ENCODE data around the gene GPC2. TPM values are rescaled to one million over a fixed set of nuclear protein-coding genes. Genes with fewer than 3 reads are reported as not detected.
"Not testable (repeated sequence)": the region's sequence is repeated elsewhere in the genome, so short reads cannot be mapped to it uniquely, and the experiment has no call there.

GPC2 gene
- total RNA-seq, 5 donors from 2014 or later (not counting 1 experiment from before 2014, with no cell fraction given), result 12.4 to 37.0 (median 26.3) TPM

DNA sequence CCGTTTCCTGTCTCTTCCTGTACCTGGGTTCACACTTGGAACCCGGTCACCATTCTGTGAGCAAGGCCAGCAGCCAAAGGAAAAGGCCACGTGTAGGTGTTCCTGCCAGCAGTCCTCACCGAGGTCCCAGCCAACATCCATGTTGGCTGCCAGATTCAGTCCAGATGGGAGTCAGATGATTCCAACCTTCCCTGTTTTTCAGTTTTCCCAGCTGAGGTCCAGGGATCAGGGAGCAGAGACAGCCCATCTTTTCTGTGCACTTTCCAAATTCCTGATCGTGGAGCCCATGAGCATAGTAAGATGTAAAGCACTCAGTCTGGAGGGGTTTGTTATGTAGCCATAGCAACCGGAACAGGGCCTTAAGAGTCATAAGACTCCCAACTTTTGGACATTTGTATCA lies 38.7 kb upstream of the GPC2 start:
- Mint-ChIP-seq H3K36me3 (peaks cover under 1% of the 10 kb centered on the region), H3K27me3 (no peaks in the 10 kb centered on the region), H3K9me3 (no peaks in the 10 kb centered on the region), H3K4me1 (peaks cover 49 to 62% (median 60%) of the 10 kb centered on the region in 3 donors), H3K27ac (no peak overlapping the region), H3K4me3 (no peak overlapping the region)
- ATAC-seq (replicated peaks in 1 of 4) (no peak), DNase-seq (no peak)
- H3K27me3 ChIP-seq (replicated peaks in 1 of 2; ENCODE audit: control insufficient read depth in 2 of 2, extremely low read depth in 1 of 2, insufficient read depth in 2 of 2, low read length in 1 of 2), result no peaks in the 10 kb centered on the region
- ChIA-PET CTCF (no interaction called here), POLR2A (interaction anchor here in 1 of 2 donors (0.5 to 0.7 kb wide), 2 partner anchors 22 to 226 kb away, joined by 4 to 6 read pairs; no protein-coding TSS in a partner anchor)
- no peak overlapping the region for H3K27ac ChIP-seq (ENCODE audit: low read length)
- H3K36me3 ChIP-seq (ENCODE audit: control insufficient read depth in 2 of 2, extremely low read depth in 1 of 2, insufficient read depth in 1 of 2, low read length in 1 of 2), result peaks cover 0 to under 1% of the 10 kb centered on the region in 2 donors
- 83% methylated on average over 4 of the region's 6 CpGs for WGBS (ENCODE audit: insufficient coverage)
- H3K4me1 ChIP-seq (ENCODE audit: control insufficient read depth in 1 of 2, extremely low read depth in 1 of 2, insufficient read depth in 2 of 2, low read length in 2 of 2), result peaks cover 11 to 55% of the 10 kb centered on the region in 2 experiments
- H3K4me3 ChIP-seq (ENCODE audit: control insufficient read depth in 1 of 2, extremely low read depth in 1 of 2, low read length in 1 of 2), result no peak overlapping the region
- no peaks in the 10 kb centered on the region for H3K9me3 ChIP-seq

- Mint-ChIP-seq H3K4me1 (peaks cover 61 to 73% (median 73%) of the 10 kb centered on the region in 3 donors), H3K27ac (peak overlapping the region; percentile 76 to 78)
- H3K4me3 Mint-ChIP-seq; H3K27ac ChIP-seq (ENCODE audit: low read length); H3K4me3 ChIP-seq (ENCODE audit: control insufficient read depth in 1 of 2, extremely low read depth in 1 of 2, low read length in 1 of 2); H3K27me3 Mint-ChIP-seq; H3K36me3 ChIP-seq (ENCODE audit: control insufficient read depth in 2 of 2, extremely low read depth in 1 of 2, insufficient read depth in 1 of 2, low read length in 1 of 2); CTCF ChIA-PET; H3K9me3 ChIP-seq; H3K27me3 ChIP-seq (replicated peaks in 1 of 2; ENCODE audit: control insufficient read depth in 2 of 2, extremely low read depth in 1 of 2, insufficient read depth in 2 of 2, low read length in 1 of 2); H3K9me3 Mint-ChIP-seq; H3K36me3 Mint-ChIP-seq: not testable (repeated sequence)
- 95% methylated on average over 3 of the region's 5 CpGs for WGBS (ENCODE audit: insufficient coverage)
- peak in 1 of 35 experiments; percentile 22 for DNase-seq
- peaks cover 24 to 58% of the 10 kb centered on the region in 2 experiments for H3K4me1 ChIP-seq (ENCODE audit: control insufficient read depth in 1 of 2, extremely low read depth in 1 of 2, insufficient read depth in 2 of 2, low read length in 2 of 2)
- POLR2A ChIA-PET, result interaction anchor here in 1 of 2 donors (0.6 kb wide), 1 partner anchor 18 kb away, joined by 4 read pairs; no protein-coding TSS in a partner anchor
- peak in 3 of 4 experiments; percentile 7 to 9 (median 8) for ATAC-seq (replicated peaks in 1 of 4)
Observed at GRCh38 chr7:100214356-100214755, 37.2 kb upstream of the GPC2 start.

DNA sequence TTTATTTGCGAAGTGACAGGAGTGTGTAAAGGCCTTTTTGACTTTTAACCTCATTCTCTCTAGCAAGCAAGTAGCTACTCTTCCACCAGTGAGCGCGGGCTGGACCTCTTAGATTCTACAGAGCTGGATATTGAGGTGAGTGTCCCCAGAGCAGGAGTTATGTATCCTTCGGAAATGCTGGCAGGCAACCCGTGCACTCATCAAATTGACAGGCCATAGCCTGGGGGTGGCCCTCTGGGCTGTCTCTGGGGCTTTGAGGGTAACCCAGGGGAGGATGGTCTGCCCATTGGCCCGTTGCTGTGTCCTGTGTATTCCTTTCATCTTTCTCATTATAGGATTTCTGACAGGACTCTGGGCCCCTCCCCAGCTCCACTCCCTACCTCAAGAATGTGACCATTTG lies 36.5 kb upstream of the GPC2 start:
- Histone ChIP-seq H3K4me3 (ENCODE audit: control insufficient read depth in 1 of 2, extremely low read depth in 1 of 2, low read length in 1 of 2) (no peak overlapping the region), H3K27ac (ENCODE audit: low read length) (no peak overlapping the region), H3K36me3 (ENCODE audit: control insufficient read depth in 2 of 2, extremely low read depth in 1 of 2, insufficient read depth in 1 of 2, low read length in 1 of 2) (no peaks in the 10 kb centered on the region), H3K4me1 (ENCODE audit: control insufficient read depth in 1 of 2, extremely low read depth in 1 of 2, insufficient read depth in 2 of 2, low read length in 2 of 2) (peaks cover 25 to 58% of the 10 kb centered on the region in 2 experiments), H3K27me3 (replicated peaks in 1 of 2; ENCODE audit: control insufficient read depth in 2 of 2, extremely low read depth in 1 of 2, insufficient read depth in 2 of 2, low read length in 1 of 2) (no peaks in the 10 kb centered on the region), H3K9me3 (no peaks in the 10 kb centered on the region)
- Mint-ChIP-seq H3K4me1 (peaks cover 61 to 74% (median 73%) of the 10 kb centered on the region in 3 donors), H3K4me3 (no peak overlapping the region), H3K36me3 (no peaks in the 10 kb centered on the region), H3K27ac (peak overlapping the region in 1 of 2 donors; percentile 76), H3K27me3 (no peaks in the 10 kb centered on the region), H3K9me3 (no peaks in the 10 kb centered on the region)
- ATAC-seq (replicated peaks in 1 of 4) (no peak), DNase-seq (no peak)
- POLR2A ChIA-PET, result no interaction called here
- whole genome bisulfite sequencing (ENCODE audit: insufficient coverage), result 70% methylated on average over 1 of the region's 6 CpGs
- CTCF ChIA-PET, result no interaction called here

DNA sequence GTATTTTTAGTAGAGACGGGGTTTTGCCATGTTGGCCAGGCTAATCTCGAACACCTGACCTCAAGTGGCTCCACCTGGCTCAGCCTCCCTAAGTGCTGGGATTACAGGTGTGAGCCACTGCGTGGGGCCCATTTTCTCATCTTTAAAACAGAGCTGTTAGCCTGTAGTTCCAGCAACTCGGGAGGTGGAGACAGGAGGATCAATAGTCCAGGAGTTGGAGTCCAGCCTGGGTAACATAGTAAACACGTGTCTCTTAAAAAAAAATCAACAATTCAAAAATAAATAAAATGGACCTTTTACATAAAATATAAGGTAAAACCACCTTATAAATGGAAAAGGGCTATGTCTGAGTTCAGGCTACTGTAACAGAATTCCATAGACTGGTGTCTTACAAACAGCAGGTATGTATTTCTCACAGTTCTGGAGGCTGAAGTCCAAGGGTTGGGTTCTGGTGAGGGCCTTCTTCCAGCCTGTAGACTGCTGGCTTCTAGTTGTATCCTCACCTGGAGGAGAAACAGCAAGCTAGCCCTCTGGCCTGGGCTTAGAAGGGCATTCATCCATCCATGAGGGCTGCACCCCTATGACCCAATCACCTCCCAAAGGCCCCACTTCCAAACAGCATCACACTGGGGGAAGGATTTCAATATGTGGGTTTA lies 35.6 kb upstream of the GPC2 start:
- Mint-ChIP-seq H3K4me3 (peak overlapping the region in 1 of 3 donors; percentile 71), H3K27me3 (no peaks in the 10 kb centered on the region), H3K4me1 (peaks cover 64 to 77% (median 77%) of the 10 kb centered on the region in 3 donors), H3K36me3 (no peaks in the 10 kb centered on the region), H3K9me3 (no peaks in the 10 kb centered on the region), H3K27ac (peak overlapping the region; percentile 44 to 76)
- 100% methylated on average over 2 of the region's 5 CpGs for WGBS (ENCODE audit: insufficient coverage)
- POLR2A ChIA-PET, result interaction anchor here in 1 of 2 donors (0.6 kb wide), 1 partner anchor 18 kb away, joined by 4 read pairs; no protein-coding TSS in a partner anchor
- CTCF ChIA-PET, result no interaction called here
- no peak for DNase-seq
- peaks cover 25 to 56% of the 10 kb centered on the region in 2 experiments for H3K4me1 ChIP-seq (ENCODE audit: control insufficient read depth in 1 of 2, extremely low read depth in 1 of 2, insufficient read depth in 2 of 2, low read length in 2 of 2)
- no peak overlapping the region for H3K4me3 ChIP-seq (ENCODE audit: control insufficient read depth in 1 of 2, extremely low read depth in 1 of 2, low read length in 1 of 2)
- no peak overlapping the region for H3K27ac ChIP-seq (ENCODE audit: low read length)
- ATAC-seq (replicated peaks in 1 of 4), result no peak
- H3K27me3 ChIP-seq (replicated peaks in 1 of 2; ENCODE audit: control insufficient read depth in 2 of 2, extremely low read depth in 1 of 2, insufficient read depth in 2 of 2, low read length in 1 of 2), result no peaks in the 10 kb centered on the region
- H3K36me3 ChIP-seq (ENCODE audit: control insufficient read depth in 2 of 2, extremely low read depth in 1 of 2, insufficient read depth in 1 of 2, low read length in 1 of 2), result no peaks in the 10 kb centered on the region
- no peaks in the 10 kb centered on the region for H3K9me3 ChIP-seq

GRCh38 chr7:100211342-100211780 lies 34.2 kb upstream of the GPC2 start:
- Mint-ChIP-seq H3K4me3 (peak overlapping the region; percentile 32 to 71 (median 58)), H3K27me3 (no peaks in the 10 kb centered on the region), H3K27ac (peak overlapping the region; percentile 90 to 95), H3K36me3 (peaks cover 3% of the 10 kb centered on the region), H3K9me3 (no peaks in the 10 kb centered on the region), H3K4me1 (peaks cover 53 to 69% (median 65%) of the 10 kb centered on the region in 3 donors)
- DNase-seq, result peak in 30 of 35 experiments; percentile 31 to 74 (median 52)
- CTCF ChIA-PET, result interaction anchor here (0.5 to 3.6 kb wide), 5 partner anchors 9 to 78 kb away, joined by 3 to 27 read pairs (median 3); partner anchors contain the start of gene LAMTOR4 (in 1 of the 2)
- Histone ChIP-seq H3K27ac (ENCODE audit: low read length) (peak overlapping the region; percentile 57), H3K4me3 (ENCODE audit: control insufficient read depth in 1 of 2, extremely low read depth in 1 of 2, low read length in 1 of 2) (peak overlapping the region in 1 of 2 donors; percentile 12), H3K27me3 (replicated peaks in 1 of 2; ENCODE audit: control insufficient read depth in 2 of 2, extremely low read depth in 1 of 2, insufficient read depth in 2 of 2, low read length in 1 of 2) (no peaks in the 10 kb centered on the region), H3K4me1 (ENCODE audit: control insufficient read depth in 1 of 2, extremely low read depth in 1 of 2, insufficient read depth in 2 of 2, low read length in 2 of 2) (peaks cover 25 to 47% of the 10 kb centered on the region in 2 experiments), H3K36me3 (ENCODE audit: control insufficient read depth in 2 of 2, extremely low read depth in 1 of 2, insufficient read depth in 1 of 2, low read length in 1 of 2) (no peaks in the 10 kb centered on the region), H3K9me3 (no peaks in the 10 kb centered on the region)
- POLR2A ChIA-PET, result interaction anchor here in 1 of 2 donors (0.6 kb wide), 2 partner anchors 15 to 65 kb away, joined by 3 to 5 read pairs; no protein-coding TSS in a partner anchor
- peak; percentile 69 to 90 (median 84) for ATAC-seq (replicated peaks in 1 of 4)
- WGBS (ENCODE audit: insufficient coverage), result 45% methylated on average over 5 of the region's 7 CpGs

GRCh38 chr7:100210805-100211204 lies 33.6 kb upstream of the GPC2 start:
- DNase-seq (no peak), ATAC-seq (replicated peaks in 1 of 4) (peak in 1 of 4 experiments; percentile 24)
- Histone ChIP-seq H3K4me3 (ENCODE audit: control insufficient read depth in 1 of 2, extremely low read depth in 1 of 2, low read length in 1 of 2) (peak overlapping the region in 1 of 2 donors; percentile 12), H3K27me3 (replicated peaks in 1 of 2; ENCODE audit: control insufficient read depth in 2 of 2, extremely low read depth in 1 of 2, insufficient read depth in 2 of 2, low read length in 1 of 2) (no peaks in the 10 kb centered on the region), H3K36me3 (ENCODE audit: control insufficient read depth in 2 of 2, extremely low read depth in 1 of 2, insufficient read depth in 1 of 2, low read length in 1 of 2) (no peaks in the 10 kb centered on the region), H3K27ac (ENCODE audit: low read length) (peak overlapping the region; percentile 57), H3K4me1 (ENCODE audit: control insufficient read depth in 1 of 2, extremely low read depth in 1 of 2, insufficient read depth in 2 of 2, low read length in 2 of 2) (peaks cover 25 to 47% of the 10 kb centered on the region in 2 experiments), H3K9me3 (no peaks in the 10 kb centered on the region)
- no peaks in the 10 kb centered on the region for H3K9me3 Mint-ChIP-seq
- H3K27ac Mint-ChIP-seq, result peak overlapping the region; percentile 70 to 84
- ChIA-PET POLR2A (interaction anchor here in 1 of 2 donors (0.6 to 0.9 kb wide), 2 partner anchors 9 to 65 kb away, joined by 3 to 5 read pairs; partner anchors contain the start of gene PVRIG), CTCF (interaction anchor here (0.5 to 3.6 kb wide), 6 partner anchors 8 to 77 kb away, joined by 3 to 27 read pairs (median 3); partner anchors contain the start of gene LAMTOR4 (in 1 of the 2))
- H3K27me3 Mint-ChIP-seq, result no peaks in the 10 kb centered on the region
- peaks cover 53 to 69% (median 62%) of the 10 kb centered on the region in 3 donors for H3K4me1 Mint-ChIP-seq
- H3K36me3 Mint-ChIP-seq, result peaks cover 3% of the 10 kb centered on the region
- WGBS (ENCODE audit: insufficient coverage), result no CpG with 5 or more reads among the region's 5 CpGs
- H3K4me3 Mint-ChIP-seq, result peak overlapping the region in 1 of 3 donors; percentile 71

Measured in T-cell (primary cell).